GM12892 (cell line): Measurements from ENCODE around the gene WDR31.

Experiments used
- POLR2A ChIP-seq: IDR thresholded peaks from 2 replicates; pipeline ENCODE4 v1.6.1; 2011; ENCODE audit warnings: low read depth, low read length, control low read depth
- POLR2AphosphoS5 ChIP-seq: IDR thresholded peaks from 2 replicates; pipeline ENCODE4 v1.6.1; 2011; ENCODE audit warnings: low read depth, low read length, control low read depth

DNA sequence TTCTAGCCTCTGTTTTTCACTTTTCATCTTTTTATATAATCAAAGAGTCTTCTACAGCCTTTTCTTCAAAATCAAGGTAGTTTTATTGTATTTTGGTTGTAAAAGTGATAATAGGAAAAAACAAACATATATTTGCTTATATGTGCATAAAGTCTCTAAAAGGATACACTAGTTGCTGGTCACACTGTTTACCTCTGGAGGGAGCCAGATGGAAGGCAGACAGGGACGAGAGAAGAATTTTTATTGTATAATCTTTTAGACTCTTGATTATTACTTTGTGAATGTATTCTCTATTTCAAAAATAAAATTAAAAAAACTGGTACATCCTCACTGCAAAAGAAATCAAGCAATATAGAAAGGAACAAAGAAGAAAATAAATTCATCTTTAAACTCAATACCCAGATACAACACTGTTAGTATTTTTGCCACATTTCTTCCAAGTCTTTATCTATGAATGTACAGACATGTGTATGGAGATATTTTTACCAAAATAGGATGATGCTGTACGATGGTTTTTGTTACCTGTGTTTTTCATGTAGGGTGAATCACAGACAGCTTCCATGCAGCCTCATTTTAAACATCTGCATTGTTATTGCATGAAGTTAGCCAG is 30.8 kb downstream of the WDR31 start:
- TF ChIP-seq POLR2A (no peak), POLR2AphosphoS5 (no peak)
